Measurements from ENCODE around the gene STEAP3.

- TF ChIP-seq POLR2A (IDR thresholded peaks at IDR 0.05) (no peak), CTCF (IDR thresholded peaks at IDR 0.05) (no peak), POLR2AphosphoS5 (IDR thresholded peaks at IDR 0.05) (no peak)
These were observed 45.8 kb upstream of the STEAP3 start for GRCh38 chr2:119177838-119178190.
